GM19395 (cell line): ENCODE measurements around the gene C4A.
"Not testable (repeated sequence)": the region's sequence is repeated elsewhere in the genome, so short reads cannot be mapped to it uniquely, and the experiment has no call there.

Experiments used
- ATAC-seq: cut with Tn5 transposase; IDR thresholded peaks from one replicate; pipeline ENCODE4 v1.9.1; 2021; ENCODE audit warnings: mild to moderate bottlenecking, moderate library complexity; ENCODE audit not compliant: unreplicated experiment

Gene C4A

GRCh38 chr6:32047539-32047854 lies 65.6 kb downstream of the C4A start:
- no peak for ATAC-seq

- ATAC-seq, result no peak
Measured at GRCh38 chr6:32047855-32048766, 66.3 kb downstream of the C4A start.

- not testable (repeated sequence) for ATAC-seq
Measured at GRCh38 chr6:32049149-32049548, 67.3 kb downstream of the C4A start.

GRCh38 chr6:32049736-32050135 lies 67.9 kb downstream of the C4A start:
- not testable (repeated sequence) for ATAC-seq

GRCh38 chr6:32050562-32050961 lies 68.7 kb downstream of the C4A start:
- no peak for ATAC-seq
